Choroid plexus epithelial cell (primary cell): ENCODE results near the gene TAGAP.

Experiments used
- DNase-seq: peaks from one replicate; pipeline ENCODE4 v3.0.0-alpha.2; 2010; ENCODE audit warnings: low read depth
- H3K4me3 ChIP-seq: 2 replicates; pipeline ENCODE4 v1.5.1; 2011; ENCODE audit warnings: low read depth, mild to moderate bottlenecking, control low read depth, low read length, moderate library complexity
- TF ChIP-seq, protein P1 (sequence below): conservative IDR thresholded peaks from 2 replicates; pipeline ENCODE4 v1.5.1; 2011; ENCODE audit warnings: low read depth, mild to moderate bottlenecking, control low read depth, inconsistent platforms, low read length, moderate library complexity

TAGAP gene, protein sequence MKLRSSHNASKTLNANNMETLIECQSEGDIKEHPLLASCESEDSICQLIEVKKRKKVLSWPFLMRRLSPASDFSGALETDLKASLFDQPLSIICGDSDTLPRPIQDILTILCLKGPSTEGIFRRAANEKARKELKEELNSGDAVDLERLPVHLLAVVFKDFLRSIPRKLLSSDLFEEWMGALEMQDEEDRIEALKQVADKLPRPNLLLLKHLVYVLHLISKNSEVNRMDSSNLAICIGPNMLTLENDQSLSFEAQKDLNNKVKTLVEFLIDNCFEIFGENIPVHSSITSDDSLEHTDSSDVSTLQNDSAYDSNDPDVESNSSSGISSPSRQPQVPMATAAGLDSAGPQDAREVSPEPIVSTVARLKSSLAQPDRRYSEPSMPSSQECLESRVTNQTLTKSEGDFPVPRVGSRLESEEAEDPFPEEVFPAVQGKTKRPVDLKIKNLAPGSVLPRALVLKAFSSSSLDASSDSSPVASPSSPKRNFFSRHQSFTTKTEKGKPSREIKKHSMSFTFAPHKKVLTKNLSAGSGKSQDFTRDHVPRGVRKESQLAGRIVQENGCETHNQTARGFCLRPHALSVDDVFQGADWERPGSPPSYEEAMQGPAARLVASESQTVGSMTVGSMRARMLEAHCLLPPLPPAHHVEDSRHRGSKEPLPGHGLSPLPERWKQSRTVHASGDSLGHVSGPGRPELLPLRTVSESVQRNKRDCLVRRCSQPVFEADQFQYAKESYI

DNA sequence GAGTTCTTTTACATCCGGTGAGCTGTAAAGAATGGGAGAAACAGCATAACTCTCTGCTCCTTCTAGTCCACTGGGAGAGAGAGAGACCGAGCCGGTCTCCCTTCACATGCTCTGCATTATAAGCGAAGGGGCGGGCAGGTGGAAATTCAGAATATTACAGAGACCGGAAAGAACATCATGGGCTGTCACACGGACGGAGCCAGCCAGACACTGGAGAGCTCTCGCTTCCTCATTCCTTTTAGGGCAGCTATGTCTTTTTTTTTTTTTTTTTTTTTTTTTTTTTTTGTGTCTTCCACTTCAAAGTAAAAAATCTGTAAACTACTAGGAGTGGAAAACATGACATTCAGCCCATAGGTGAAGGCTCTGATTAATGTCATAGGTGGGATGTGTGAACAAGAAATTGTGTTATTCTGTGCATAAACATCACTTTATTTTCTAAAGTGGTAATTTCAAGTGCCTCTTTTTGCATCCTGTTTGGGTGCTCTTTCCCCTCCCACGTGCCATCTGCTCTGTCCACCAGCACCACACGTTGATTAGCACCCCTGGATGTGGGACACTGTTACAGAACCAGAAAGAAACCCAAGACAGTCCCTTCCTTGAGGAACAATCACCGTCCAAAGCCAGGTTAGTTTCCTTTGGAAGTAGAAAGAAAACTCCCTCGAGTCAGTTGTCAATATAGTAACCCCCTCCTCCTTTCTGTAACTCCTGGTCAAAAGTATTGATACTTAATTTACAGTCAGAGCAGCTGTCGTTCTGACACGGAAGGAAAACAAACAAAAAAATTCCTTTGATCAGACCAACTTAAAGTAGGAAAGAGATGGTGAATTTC is at the start of gene TAGAP:
TAGAP (minus strand) TSS at position 93 of the 829 bp plus-strand sequence. CDS start 845 bp downstream, outside the sequence.
- TF ChIP-seq, protein P1, sequence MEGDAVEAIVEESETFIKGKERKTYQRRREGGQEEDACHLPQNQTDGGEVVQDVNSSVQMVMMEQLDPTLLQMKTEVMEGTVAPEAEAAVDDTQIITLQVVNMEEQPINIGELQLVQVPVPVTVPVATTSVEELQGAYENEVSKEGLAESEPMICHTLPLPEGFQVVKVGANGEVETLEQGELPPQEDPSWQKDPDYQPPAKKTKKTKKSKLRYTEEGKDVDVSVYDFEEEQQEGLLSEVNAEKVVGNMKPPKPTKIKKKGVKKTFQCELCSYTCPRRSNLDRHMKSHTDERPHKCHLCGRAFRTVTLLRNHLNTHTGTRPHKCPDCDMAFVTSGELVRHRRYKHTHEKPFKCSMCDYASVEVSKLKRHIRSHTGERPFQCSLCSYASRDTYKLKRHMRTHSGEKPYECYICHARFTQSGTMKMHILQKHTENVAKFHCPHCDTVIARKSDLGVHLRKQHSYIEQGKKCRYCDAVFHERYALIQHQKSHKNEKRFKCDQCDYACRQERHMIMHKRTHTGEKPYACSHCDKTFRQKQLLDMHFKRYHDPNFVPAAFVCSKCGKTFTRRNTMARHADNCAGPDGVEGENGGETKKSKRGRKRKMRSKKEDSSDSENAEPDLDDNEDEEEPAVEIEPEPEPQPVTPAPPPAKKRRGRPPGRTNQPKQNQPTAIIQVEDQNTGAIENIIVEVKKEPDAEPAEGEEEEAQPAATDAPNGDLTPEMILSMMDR, result no peak
- DNase-seq, result peak; percentile 38
- no peak within 1 kb of the TSS for H3K4me3 ChIP-seq

DNA sequence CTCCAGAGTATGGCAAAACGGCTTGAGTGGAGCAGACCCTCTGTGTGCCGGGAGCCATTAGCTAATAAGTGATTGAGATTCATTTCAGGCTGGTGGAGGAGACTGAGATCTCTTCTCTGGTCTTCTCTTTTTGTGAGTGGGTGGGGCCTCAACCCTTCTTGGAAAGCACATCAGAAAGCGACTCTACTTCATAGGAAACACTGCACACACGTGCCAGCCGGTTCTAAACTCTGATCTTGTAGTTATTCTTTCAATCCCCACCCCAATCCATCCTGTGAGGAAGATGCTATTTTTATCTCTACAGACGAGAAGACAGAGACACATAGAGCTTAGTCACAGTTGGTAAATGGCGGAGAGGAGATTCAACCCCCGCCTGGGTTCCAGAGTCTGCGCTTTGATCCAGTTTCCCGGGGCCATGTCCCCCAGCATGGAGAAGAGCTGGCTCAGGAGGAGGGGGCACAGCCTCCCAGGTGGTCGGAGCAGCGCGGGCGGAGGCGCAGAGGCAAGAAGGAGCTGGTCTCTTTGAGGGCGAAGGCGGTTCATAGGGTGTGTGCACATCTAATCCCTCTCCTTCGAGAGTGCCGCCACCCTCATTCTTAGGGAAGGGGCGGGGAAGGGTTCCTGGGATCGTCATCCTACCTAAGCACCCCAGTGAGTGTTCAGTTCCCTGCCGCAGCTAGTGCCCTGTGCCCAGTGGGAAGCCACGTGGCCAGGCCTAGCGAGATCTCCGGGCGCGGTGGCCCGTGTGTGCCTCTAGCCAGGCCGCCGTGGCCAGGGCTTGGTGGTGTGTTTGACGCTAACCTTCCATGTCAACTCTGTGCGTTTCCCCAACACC is 49.0 kb upstream of the TAGAP start:
- DNase-seq, result no peak
- TF ChIP-seq, protein P1, result no peak
- no peak overlapping the region for H3K4me3 ChIP-seq

DNA sequence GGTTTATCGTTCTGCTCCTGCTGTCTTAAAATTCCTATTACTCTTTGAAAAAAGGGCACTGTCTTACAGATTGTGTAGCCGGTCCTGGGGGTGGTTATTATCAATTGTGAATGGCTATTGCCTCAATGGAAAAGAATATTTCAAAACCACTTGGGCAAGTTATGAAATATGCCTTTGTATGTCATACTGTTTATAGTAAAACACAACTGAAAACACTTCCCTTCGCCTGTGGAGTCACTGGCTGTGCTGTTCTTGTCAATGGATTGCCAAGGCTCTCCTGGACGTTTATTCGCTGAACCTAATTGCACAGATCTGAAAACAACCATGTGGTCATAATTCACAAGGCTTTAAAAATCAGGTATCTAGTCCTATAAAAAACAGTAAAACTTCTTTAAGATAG is 47.8 kb upstream of the TAGAP start:
- peak; percentile 31 for DNase-seq
- TF ChIP-seq, protein P1, result no peak
- H3K4me3 ChIP-seq, result no peak overlapping the region

DNA sequence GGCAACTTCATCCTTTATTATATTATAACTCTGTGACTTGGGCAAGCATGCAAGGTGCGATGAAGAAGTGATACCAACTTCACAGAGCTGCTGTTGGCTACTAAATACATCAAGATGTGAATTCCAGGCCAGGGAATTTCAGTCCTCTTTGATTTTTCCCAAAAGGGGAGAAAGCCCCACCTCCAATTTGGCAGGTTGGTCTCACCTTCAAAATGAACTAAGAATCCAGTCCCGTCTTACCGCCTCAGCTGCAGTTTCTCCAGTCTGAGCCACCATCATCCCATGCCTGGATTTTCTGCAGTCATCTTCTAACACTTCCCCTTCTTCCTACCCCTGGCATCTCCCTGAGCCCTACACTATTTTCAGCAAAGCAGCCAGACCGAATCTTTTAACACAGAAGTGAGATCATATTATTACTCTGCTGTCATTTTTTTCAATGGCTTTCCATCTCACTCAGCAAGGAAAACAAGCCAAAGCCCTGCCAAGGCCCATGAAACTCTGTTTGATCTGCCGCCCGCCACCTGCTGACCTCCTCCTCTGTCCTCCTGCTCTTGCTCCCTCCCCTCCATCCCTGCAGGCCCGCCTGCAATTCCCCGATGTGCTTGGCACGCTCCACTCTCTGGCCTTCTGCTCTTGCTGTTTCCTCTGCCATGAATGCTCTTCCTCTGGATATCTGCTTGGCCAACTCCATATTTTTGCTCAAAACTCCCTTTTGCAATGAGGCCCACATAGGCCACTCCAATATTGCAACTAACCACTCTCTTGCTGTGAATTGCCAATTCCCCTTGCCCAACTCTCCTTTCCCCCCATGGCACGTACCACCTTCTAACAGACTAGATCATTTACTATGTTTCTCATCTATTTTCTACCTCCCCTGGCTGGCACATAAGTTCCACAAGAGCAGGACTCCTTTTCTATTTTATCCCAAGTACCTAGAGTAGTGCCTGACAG is 46.0 kb upstream of the TAGAP start:
- H3K4me3 ChIP-seq, result no peak overlapping the region
- no peak for DNase-seq
- TF ChIP-seq, protein P1, result no peak

DNA sequence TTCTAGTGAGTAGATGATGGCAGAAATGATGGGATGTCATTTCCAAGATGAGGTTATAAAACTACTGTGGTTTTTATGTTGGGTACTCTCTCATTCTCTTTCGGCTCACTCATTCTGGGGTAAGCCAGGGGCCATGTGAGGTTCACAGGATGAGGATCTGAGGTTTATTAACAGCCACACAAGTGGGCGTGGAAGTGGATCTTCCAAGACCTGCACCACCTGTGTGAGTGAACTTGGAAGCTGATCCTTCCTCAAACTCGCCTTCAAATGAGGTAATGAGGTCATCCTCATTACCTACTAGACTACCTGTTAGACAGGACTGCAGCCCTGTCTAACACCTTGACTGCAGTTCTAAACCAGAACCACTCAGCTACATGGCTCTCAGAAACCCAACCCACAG is 45.1 kb upstream of the TAGAP start:
- H3K4me3 ChIP-seq, result no peak overlapping the region
- DNase-seq, result no peak
- TF ChIP-seq, protein P1, result no peak
